Measurements from ENCODE around the gene COA1. TPM values are rescaled to one million over a fixed set of nuclear protein-coding genes. Genes with fewer than 3 reads are reported as not detected.

Gene COA1
- total RNA-seq, 1 experiment from 2014 or later: 65.5 TPM

Other genes starting within 250 kb of the COA1 start
- gene STK17A, start 146.4 kb downstream of the COA1 start, total RNA-seq (2021; ENCODE audit: unreplicated experiment): 21.3 TPM
- gene BLVRA, start 29.2 kb upstream of the COA1 start, total RNA-seq (2021; ENCODE audit: unreplicated experiment): 85.5 TPM
- 224 TPM for gene MRPS24, start 140.0 kb upstream of the COA1 start, total RNA-seq (2021; ENCODE audit: unreplicated experiment)
- 34.3 TPM for gene URGCP, start 177.1 kb upstream of the COA1 start, total RNA-seq (2021; ENCODE audit: unreplicated experiment)
- gene UBE2D4, start 196.9 kb upstream of the COA1 start, total RNA-seq (2021; ENCODE audit: unreplicated experiment): 35.9 TPM